H1 (cell line): ENCODE data around the gene NR3C2. TPM values are rescaled to one million over a fixed set of nuclear protein-coding genes. Genes with fewer than 3 reads are reported as not detected.

Source experiments
- CTCF ChIA-PET: fragments of 300-600 bp; sonication (Branson Sonifier 250); formaldehyde crosslinking; loops from one replicate; lab custom pipeline; 2021; ENCODE audit not compliant: partially characterized antibody; lab: Charles Lee
- POLR2A ChIA-PET: fragments of 300-600 bp; sonication (Branson Sonifier 250); formaldehyde crosslinking; loops from one replicate; lab custom pipeline; 2021; ENCODE audit warnings: inconsistent platforms; ENCODE audit not compliant: partially characterized antibody; lab: Charles Lee
- DNase-seq, 2 experiments: peaks; one replicate each; pipeline versions ENCODE4 v3.0.0 to v3.0.0-alpha.2; 2010 to 2022; ENCODE audit warnings: low spot score in 2 of 2, low read depth in 1 of 2, mixed read lengths in 1 of 2
- FAIRE-seq: peaks from 2 replicates; lab custom pipeline; 2011; peaks lifted over from hg19 to GRCh38; lab: Jason Lieb, UNC
- H2AFZ ChIP-seq: 2 replicates; pipeline ENCODE4 v1.8.1; 2012; ENCODE audit warnings: low read length, inconsistent platforms
- H2AK5ac ChIP-seq: 2 replicates; pipeline ENCODE4 v1.6.1; 2013; ENCODE audit warnings: low read depth, low read length
- H2BK120ac ChIP-seq: replicated peaks from 2 replicates; pipeline ENCODE3; 2013; ENCODE audit warnings: low read depth, low read length, inconsistent platforms
- H2BK12ac ChIP-seq: 2 replicates; pipeline ENCODE4 v1.6.1; 2013; ENCODE audit warnings: low read depth, low read length
- H2BK15ac ChIP-seq: 2 replicates; pipeline ENCODE4 v1.6.1; 2013; ENCODE audit warnings: low read length
- H2BK20ac ChIP-seq: 2 replicates; pipeline ENCODE4 v1.6.1; 2013; ENCODE audit warnings: low read length
- H2BK5ac ChIP-seq: 2 replicates; pipeline ENCODE4 v1.6.1; 2013; ENCODE audit warnings: low read depth, low read length
- H3K14ac ChIP-seq: 2 replicates; pipeline ENCODE4 v1.6.1; 2013; ENCODE audit warnings: inconsistent platforms; ENCODE audit not compliant: insufficient read length
- H3K18ac ChIP-seq: 2 replicates; pipeline ENCODE4 v1.6.1; 2013; ENCODE audit warnings: low read length; ENCODE audit errors: extremely low read depth
- H3K23ac ChIP-seq: 2 replicates; pipeline ENCODE4 v1.6.1; 2013; ENCODE audit warnings: inconsistent platforms; ENCODE audit not compliant: insufficient read length
- H3K23me2 ChIP-seq: 2 replicates; pipeline ENCODE4 v1.6.1; 2013; ENCODE audit warnings: low read depth, low read length
- H3K27ac ChIP-seq: 2 replicates; pipeline ENCODE4 v1.6.1; 2011; ENCODE audit warnings: low read depth, low read length, inconsistent platforms
- H3K27me3 ChIP-seq, 4 experiments: replicated peaks in 1 of 4; 1 replicate in 1 of 4; 2 replicates in 3 of 4; pipeline versions ENCODE4 v1.6.1 to v1.8.1; 2011 to 2013; ENCODE audit warnings: low read length in 3 of 4, mild to moderate bottlenecking in 3 of 4, inconsistent platforms in 2 of 4, mixed read lengths in 2 of 4, moderate library complexity in 1 of 4; ENCODE audit not compliant: control insufficient read depth in 3 of 4, insufficient read depth in 3 of 4; ENCODE audit errors: extremely low read depth in 1 of 4
- H3K36me3 ChIP-seq, 4 experiments: 2 replicates each; pipeline versions ENCODE4 v1.6.1 to v1.8.1; 2011 to 2013; ENCODE audit warnings: mild to moderate bottlenecking in 4 of 4, low read length in 3 of 4, moderate library complexity in 2 of 4, control low read depth in 1 of 4, inconsistent platforms in 1 of 4; ENCODE audit not compliant: insufficient read depth in 4 of 4, control insufficient read depth in 2 of 4
- H3K4ac ChIP-seq: replicated peaks from 2 replicates; pipeline ENCODE3; 2013; ENCODE audit warnings: low read length, low read depth, mixed read lengths, inconsistent platforms; ENCODE audit not compliant: insufficient read length
- H3K4me1 ChIP-seq, 4 experiments: replicated peaks in 1 of 4; 1 replicate in 1 of 4; 2 replicates in 3 of 4; pipeline versions ENCODE4 v1.6.1 to v1.8.1; 2011 to 2013; ENCODE audit warnings: low read length in 3 of 4, inconsistent platforms in 2 of 4, mixed read lengths in 1 of 4; ENCODE audit not compliant: insufficient read depth in 4 of 4, control insufficient read depth in 3 of 4
- H3K4me2 ChIP-seq, 2 experiments: 2 replicates each; pipeline versions ENCODE4 v1.6.1 to v1.8.1; 2011 to 2013; ENCODE audit warnings: low read depth in 2 of 2, low read length in 2 of 2, control low read depth in 1 of 2, inconsistent platforms in 1 of 2, mild to moderate bottlenecking in 1 of 2; ENCODE audit not compliant: insufficient read depth in 1 of 2
- H3K4me3 ChIP-seq, 4 experiments: fragments of 200-600, 300-600 bp in 1 of 4; sonication (generic), shearing (Covaris generic), sonication (Bioruptor Twin) in 1 of 4; 2 replicates each; pipeline versions ENCODE4 v1.5.1 to v1.8.1; 2011 to 2016; ENCODE audit warnings: low read length in 4 of 4, low read depth in 3 of 4, control low read depth in 2 of 4, inconsistent platforms in 2 of 4, mild to moderate bottlenecking in 2 of 4, mixed read lengths in 1 of 4, moderate library complexity in 1 of 4; ENCODE audit not compliant: insufficient read depth in 2 of 4; ENCODE audit errors: extremely low read depth in 1 of 4
- H3K56ac ChIP-seq: replicated peaks from 2 replicates; pipeline ENCODE3; 2013; ENCODE audit warnings: low read depth, mild to moderate bottlenecking, mixed read lengths, low read length, inconsistent platforms; ENCODE audit not compliant: insufficient read length
- H3K79me1 ChIP-seq: 2 replicates; pipeline ENCODE4 v1.6.1; 2013; ENCODE audit warnings: low read depth, low read length, control low read depth
- H3K79me2 ChIP-seq, 2 experiments: 2 replicates each; pipeline versions ENCODE4 v1.6.1 to v1.8.1; 2012 to 2013; ENCODE audit warnings: low read length in 2 of 2, mild to moderate bottlenecking in 2 of 2, inconsistent platforms in 1 of 2; ENCODE audit not compliant: insufficient read depth in 2 of 2, control insufficient read depth in 1 of 2
- H3K9ac ChIP-seq, 4 experiments: replicated peaks in 1 of 4; 1 replicate in 1 of 4; 2 replicates in 3 of 4; pipeline versions ENCODE4 v1.6.1 to v1.8.1; 2011 to 2013; ENCODE audit warnings: low read depth in 3 of 4, low read length in 3 of 4, control low read depth in 2 of 4, mild to moderate bottlenecking in 2 of 4, moderate library complexity in 2 of 4, inconsistent platforms in 1 of 4; ENCODE audit errors: extremely low read depth in 1 of 4
- H3K9me3 ChIP-seq, 2 experiments: 2 replicates each; pipeline versions ENCODE4 v1.6.1 to v1.8.1; 2012 to 2013; ENCODE audit warnings: mild to moderate bottlenecking in 2 of 2, moderate library complexity in 2 of 2, control low read depth in 1 of 2, inconsistent platforms in 1 of 2, low read depth in 1 of 2, low read length in 1 of 2, mixed read lengths in 1 of 2; ENCODE audit not compliant: insufficient read depth in 2 of 2
- H4K20me1 ChIP-seq, 2 experiments: replicated peaks in 1 of 2; 2 replicates each; pipeline versions ENCODE3 to v1.8.1; 2011 to 2013; ENCODE audit warnings: inconsistent platforms in 2 of 2, low read length in 2 of 2, mild to moderate bottlenecking in 1 of 2; ENCODE audit not compliant: insufficient read depth in 2 of 2, control insufficient read depth in 1 of 2
- H4K5ac ChIP-seq: 2 replicates; pipeline ENCODE4 v1.6.1; 2013; ENCODE audit warnings: low read length, low read depth, mixed read lengths, inconsistent platforms; ENCODE audit not compliant: insufficient read length
- H4K8ac ChIP-seq: 2 replicates; pipeline ENCODE4 v1.8.0; 2013; ENCODE audit warnings: mild to moderate bottlenecking, moderate library complexity, low read length, inconsistent platforms; ENCODE audit not compliant: insufficient read depth; ENCODE audit errors: extremely low read depth
- H4K91ac ChIP-seq: replicated peaks from 2 replicates; pipeline ENCODE3; 2013; ENCODE audit warnings: low read length, mixed read lengths, inconsistent platforms; ENCODE audit not compliant: insufficient read length
- CBX5 ChIP-seq: fragments of 300-800, 300-1000 bp; sonication (generic); IDR thresholded peaks from 2 replicates; pipeline ENCODE4 v1.7.1; 2016; ENCODE audit warnings: antibody characterized with exemption, low read length, low read depth
- EP300 ChIP-seq, 2 experiments: IDR thresholded peaks; 1 replicate in 1 of 2; 2 replicates in 1 of 2; pipeline ENCODE4 v1.6.1; 2011 to 2012; ENCODE audit warnings: low read depth in 2 of 2, low read length in 2 of 2, mild to moderate bottlenecking in 2 of 2, borderline replicate concordance in 1 of 2, inconsistent platforms in 1 of 2, moderate library complexity in 1 of 2
- NANOG ChIP-seq: IDR thresholded peaks from 2 replicates; pipeline ENCODE4 v1.6.1; 2011; ENCODE audit warnings: low read length, low read depth, mild to moderate bottlenecking, inconsistent platforms; ENCODE audit not compliant: insufficient read depth, poor library complexity, severe bottlenecking
- POLR2AphosphoS5 ChIP-seq: IDR thresholded peaks from 2 replicates; pipeline ENCODE4 v1.6.1; 2011; ENCODE audit warnings: low read depth, low read length
- SIX5 ChIP-seq: IDR thresholded peaks from 2 replicates; pipeline ENCODE4 v1.6.1; 2011; ENCODE audit warnings: mild to moderate bottlenecking, low read depth, low read length
- SUZ12 ChIP-seq: fragments of 200-600 bp; sonication (generic); IDR thresholded peaks from 2 replicates; pipeline ENCODE4 v1.6.1; 2012; ENCODE audit warnings: mild to moderate bottlenecking, inconsistent platforms, low read length, moderate library complexity, mixed read lengths
- WGBS, 2 experiments: shearing (Covaris generic) in 1 of 2; methylation state at CpG; one replicate each; pipeline versions ENCODE4 v1.1.6 to v1.1.7; 2013 to 2015; ENCODE audit warnings: low lambda C conversion rate in 2 of 2, mixed read lengths in 2 of 2, inconsistent platforms in 1 of 2, low coverage in 1 of 2, missing lambda C conversion rate in 1 of 2; ENCODE audit not compliant: insufficient replicate concordance in 2 of 2, insufficient coverage in 1 of 2, insufficient read length in 1 of 2; ENCODE audit errors: extremely low coverage in 1 of 2, missing lambda C conversion rate in 1 of 2; 5-methylcytosine and 5-hydroxymethylcytosine counted together
- polyA plus RNA-seq, 7 experiments: library from polyadenylated mRNA; depleted of rRNA in 3 of 7; stranded (reverse) in 5 of 7; unstranded in 2 of 7; fragments of >200 nt in 5 of 7; fragments of 200-250 nt in 2 of 7; gene quantifications; 1 replicate in 5 of 7; 2 replicates in 1 of 7; 4 replicates in 1 of 7; pipeline versions ENCODE4 v1.2.1 to v1.2.3, GENCODE V29; 2011 to 2013; ENCODE audit warnings: missing spikeins in 2 of 7, mixed read lengths in 2 of 7
- total RNA-seq: library from RNA; stranded (reverse); fragmentation: NEBNext Ultra II Directional; extraction: Animal tissue kit (Norgen Biotek cat#: 25700); gene quantifications from 2 replicates; pipeline ENCODE4 v1.2.1, GENCODE V29; 2021

Gene NR3C2
- total and polyA plus RNA-seq, 2 of the 8 experiments (the other 6 are each of a cell fraction or from before 2014, with no cell fraction given) = 0.80 to 3.9 TPM

- Histone ChIP-seq H2BK12ac (no peak overlapping the region), H4K8ac (no peak overlapping the region), H3K27me3 (peaks cover 8 to 30% (median 26%) of the 10 kb centered on the region in 4 experiments), H3K4me2 (peak overlapping the region; percentile 89 to 100), H2AK5ac (no peak overlapping the region), H3K9me3 (no peaks in the 10 kb centered on the region), H3K18ac (no peak overlapping the region)
- CTCF ChIA-PET = no interaction called here
- no peak for TF ChIP-seq SIX5
- TF ChIP-seq SUZ12 = 0 out of 2 replicates have a peak, but pooled peaks have one; percentile 25
- no peak for TF ChIP-seq EP300 (IDR thresholded peaks at IDR 0.05; ENCODE audit: borderline replicate concordance in 1 of 2, low read depth in 2 of 2, low read length in 2 of 2)
- TF ChIP-seq CBX5 = no peak
- TF ChIP-seq NANOG = no peak
- TF ChIP-seq POLR2AphosphoS5 = no peak
- TF ChIP-seq, all 59 proteins: peak for 1
- FAIRE-seq = no peak
- no peak overlapping the region for H3K27ac ChIP-seq
- H3K14ac ChIP-seq = no peak overlapping the region
- no peak overlapping the region for H2AFZ ChIP-seq
- no peak overlapping the region for H2BK120ac ChIP-seq
- H3K36me3 ChIP-seq = no peaks in the 10 kb centered on the region
- H4K20me1 ChIP-seq = no peaks in the 10 kb centered on the region
- H2BK20ac ChIP-seq = no peak overlapping the region
- peaks cover 1 to 12% (median 2%) of the 10 kb centered on the region in 4 experiments; a peak in 6 of 7 replicates for H3K4me1 ChIP-seq
- no peak overlapping the region for H2BK15ac ChIP-seq
- H3K56ac ChIP-seq = no peak overlapping the region
- WGBS, 2 experiments = 1% methylated on average over 12 of the region's 12 CpGs; no CpG with 5 or more reads in 1 of the 2 experiments
- POLR2A ChIA-PET = no interaction called here
- peak overlapping the region in 1 of 4 experiments; percentile 60; a peak in 1 of 7 replicates for H3K9ac ChIP-seq
- no peak overlapping the region for H4K5ac ChIP-seq
- peak overlapping the region; percentile 62 to 73 (median 70) for H3K4me3 ChIP-seq
- no peak overlapping the region for H3K23ac ChIP-seq
- H3K79me2 ChIP-seq = no peaks in the 10 kb centered on the region
- peaks cover 29% of the 10 kb centered on the region for H3K23me2 ChIP-seq
- H4K91ac ChIP-seq = no peak overlapping the region
- DNase-seq = no peak
- no peak overlapping the region for H2BK5ac ChIP-seq
- H3K79me1 ChIP-seq = no peaks in the 10 kb centered on the region
- H3K4ac ChIP-seq = no peak overlapping the region
Measured at GRCh38 chr4:148441624-148441985, 609 bp downstream of the NR3C2 start.
